Neutrophil (primary cell): ENCODE data around the gene HMGB2.

Experiments used
- H3K27ac ChIP-seq: fragments of 200-600 bp; sonication (generic); 2 replicates; pipeline ENCODE4 v1.5.1; 2016; ENCODE audit warnings: mild to moderate bottlenecking, moderate library complexity
- H3K27me3 ChIP-seq: fragments of 200-600 bp; sonication (generic); 2 replicates; pipeline ENCODE4 v1.6.0; 2016; ENCODE audit warnings: mild to moderate bottlenecking
- H3K36me3 ChIP-seq: fragments of 200-600 bp; sonication (generic); 2 replicates; pipeline ENCODE4 v1.5.1; 2017
- H3K4me1 ChIP-seq, 2 experiments: fragments of 200-600 bp in 1 of 2; sonication (generic) in 1 of 2; 1 replicate in 1 of 2; 2 replicates in 1 of 2; pipeline versions ENCODE4 v1.5.1 to v1.6.1; 2013 to 2016; ENCODE audit warnings: low read depth in 1 of 2, low read length in 1 of 2, mild to moderate bottlenecking in 1 of 2, moderate library complexity in 1 of 2; ENCODE audit not compliant: control insufficient read depth in 1 of 2, insufficient read depth in 1 of 2
- H3K4me3 ChIP-seq, 2 experiments: fragments of 200-600 bp in 1 of 2; sonication (generic) in 1 of 2; 1 replicate in 1 of 2; 2 replicates in 1 of 2; pipeline ENCODE4 v1.5.1; 2013 to 2016; ENCODE audit warnings: low read depth in 1 of 2, low read length in 1 of 2, mild to moderate bottlenecking in 1 of 2, moderate library complexity in 1 of 2
- H3K9me3 ChIP-seq: fragments of 200-600 bp; sonication (generic); 2 replicates; pipeline ENCODE4 v1.5.1; 2016
- CTCF ChIP-seq: fragments of 200-600 bp; sonication (generic); IDR thresholded peaks from 2 replicates; pipeline ENCODE4 v1.5.1; 2016; ENCODE audit warnings: antibody characterized with exemption

HMGB2 gene

GRCh38 chr4:173334891-173335752, 964 bp upstream of the HMGB2 start:
- Histone ChIP-seq H3K27me3 (no peaks in the 10 kb centered on the region), H3K4me1 (peaks cover 36 to 40% of the 10 kb centered on the region in 2 experiments), H3K9me3 (no peaks in the 10 kb centered on the region), H3K4me3 (peak overlapping the region; percentile 81 to 95), H3K36me3 (peaks cover 22% of the 10 kb centered on the region), H3K27ac (peak overlapping the region; percentile 94)
- no peak for TF ChIP-seq CTCF

DNA sequence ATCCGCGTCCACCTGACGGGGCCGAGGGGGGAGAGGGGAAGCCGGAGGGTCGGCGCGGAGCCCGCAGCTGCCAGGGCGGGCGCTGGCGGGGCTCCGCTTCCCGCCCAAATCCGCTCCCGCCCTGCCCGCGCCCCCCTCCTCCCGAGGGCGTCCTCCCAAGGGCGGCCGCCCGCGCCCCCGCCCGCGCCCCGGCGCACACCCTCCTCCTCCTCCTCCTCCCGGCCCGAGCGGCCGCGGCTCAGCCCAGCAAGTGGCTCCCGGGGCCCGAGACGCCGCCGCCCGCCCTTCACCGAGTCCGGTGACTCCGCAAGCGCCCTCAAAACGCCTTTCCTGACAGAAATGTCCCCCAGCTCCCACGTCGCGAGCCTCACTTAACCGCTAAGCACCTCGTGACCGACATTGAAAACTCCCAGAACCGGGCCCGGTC, 487 bp downstream of the HMGB2 start:
- peak overlapping the region; percentile 94 for H3K27ac ChIP-seq
- H3K27me3 ChIP-seq, result no peaks in the 10 kb centered on the region
- peaks cover 47 to 54% of the 10 kb centered on the region in 2 experiments for H3K4me1 ChIP-seq
- H3K36me3 ChIP-seq, result peaks cover 37% of the 10 kb centered on the region
- no peak for TF ChIP-seq CTCF
- H3K9me3 ChIP-seq, result no peaks in the 10 kb centered on the region
- peak overlapping the region; percentile 81 to 95 for H3K4me3 ChIP-seq

DNA sequence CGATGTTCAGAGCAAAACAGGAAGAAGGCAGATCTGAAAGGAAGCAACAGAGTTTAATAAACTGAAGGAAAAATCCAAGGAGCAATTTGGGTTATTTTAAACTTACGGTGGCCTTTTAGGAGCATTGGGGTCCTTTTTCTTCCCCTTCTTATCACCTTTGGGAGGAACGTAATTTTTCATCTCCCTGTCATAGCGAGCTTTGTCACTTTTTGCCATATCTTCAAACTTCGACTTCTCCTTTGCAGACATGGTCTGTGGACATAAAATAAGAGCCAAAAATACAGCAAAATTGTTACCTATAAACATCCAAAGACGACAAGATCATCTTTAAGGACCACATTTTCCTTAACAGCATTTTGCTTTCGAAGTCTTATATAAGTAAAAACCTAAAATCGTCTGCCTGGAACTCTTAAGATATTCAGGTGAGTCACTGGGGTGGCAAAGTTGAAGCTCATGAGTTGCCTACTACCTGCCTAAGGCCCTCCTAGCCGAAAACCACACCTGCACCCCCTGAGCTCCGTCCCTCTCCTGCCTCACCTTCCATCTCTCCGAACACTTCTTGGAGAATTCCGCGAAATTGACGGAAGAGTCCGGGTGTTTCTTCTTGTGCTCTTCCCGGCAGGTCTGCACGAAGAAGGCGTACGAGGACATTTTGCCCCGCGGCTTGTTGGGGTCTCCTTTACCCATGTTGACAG, 1.0 kb downstream of the HMGB2 start:
- Histone ChIP-seq H3K4me3 (peak overlapping the region; percentile 81 to 95), H3K27ac (peak overlapping the region; percentile 94), H3K36me3 (peaks cover 43% of the 10 kb centered on the region), H3K27me3 (no peaks in the 10 kb centered on the region), H3K9me3 (no peaks in the 10 kb centered on the region), H3K4me1 (peaks cover 47 to 54% of the 10 kb centered on the region in 2 experiments)
- no peak for TF ChIP-seq CTCF

DNA sequence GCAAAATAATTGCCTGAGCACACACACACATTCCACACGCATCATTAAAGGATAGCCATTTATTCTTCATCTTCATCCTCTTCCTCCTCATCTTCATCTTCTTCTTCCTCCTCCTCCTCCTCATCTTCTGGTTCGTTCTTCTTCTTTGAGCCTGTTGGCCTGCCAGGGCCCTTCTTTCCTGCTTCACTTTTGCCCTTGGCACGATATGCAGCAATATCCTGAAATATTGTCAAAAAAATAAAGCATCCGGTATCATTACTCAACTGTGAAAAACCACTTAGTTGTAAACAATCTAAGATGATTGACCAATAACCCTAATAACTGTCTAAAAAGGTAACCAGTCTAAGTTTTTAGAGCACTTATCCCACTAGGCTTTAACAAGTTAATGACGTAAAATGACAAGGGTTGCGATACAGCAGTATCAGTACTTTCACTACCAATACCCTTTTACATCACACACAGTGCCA, 2.1 kb downstream of the HMGB2 start:
- H3K27ac ChIP-seq, result peak overlapping the region; percentile 94
- peak overlapping the region; percentile 81 to 95 for H3K4me3 ChIP-seq
- TF ChIP-seq CTCF, result no peak
- H3K36me3 ChIP-seq, result peaks cover 48% of the 10 kb centered on the region
- no peaks in the 10 kb centered on the region for H3K27me3 ChIP-seq
- H3K4me1 ChIP-seq, result peaks cover 48 to 56% of the 10 kb centered on the region in 2 experiments
- no peaks in the 10 kb centered on the region for H3K9me3 ChIP-seq

DNA sequence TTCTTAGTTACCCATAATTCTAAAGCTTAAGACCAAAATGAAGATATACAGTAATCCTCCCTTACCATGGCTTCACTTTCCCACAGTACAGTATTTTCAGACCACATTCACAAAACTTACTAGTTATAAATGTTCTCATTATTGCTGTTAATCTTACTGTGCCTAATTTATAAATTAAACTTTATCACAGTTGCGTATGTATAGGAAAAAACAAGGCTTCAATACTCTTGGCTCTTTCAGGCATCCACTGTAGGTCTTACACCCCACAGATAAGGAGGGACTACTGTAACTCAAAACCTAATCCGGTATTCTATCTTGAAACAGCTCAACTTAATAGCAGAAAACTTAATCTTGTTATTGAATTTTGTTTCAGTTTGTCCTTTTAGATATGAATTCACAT, 3.6 kb downstream of the HMGB2 start:
- Histone ChIP-seq H3K27ac (peak overlapping the region; percentile 94), H3K4me3 (peak overlapping the region in 1 of 2 experiments; percentile 28), H3K27me3 (no peaks in the 10 kb centered on the region), H3K4me1 (peaks cover 52 to 60% of the 10 kb centered on the region in 2 experiments), H3K9me3 (no peaks in the 10 kb centered on the region), H3K36me3 (peaks cover 62% of the 10 kb centered on the region)
- no peak for TF ChIP-seq CTCF
